Measurements from ENCODE around the gene HLA-DRB1.
"Not testable (repeated sequence)": the region's sequence is repeated elsewhere in the genome, so short reads cannot be mapped to it uniquely, and the experiment has no call there.

HLA-DRB1 gene

DNA sequence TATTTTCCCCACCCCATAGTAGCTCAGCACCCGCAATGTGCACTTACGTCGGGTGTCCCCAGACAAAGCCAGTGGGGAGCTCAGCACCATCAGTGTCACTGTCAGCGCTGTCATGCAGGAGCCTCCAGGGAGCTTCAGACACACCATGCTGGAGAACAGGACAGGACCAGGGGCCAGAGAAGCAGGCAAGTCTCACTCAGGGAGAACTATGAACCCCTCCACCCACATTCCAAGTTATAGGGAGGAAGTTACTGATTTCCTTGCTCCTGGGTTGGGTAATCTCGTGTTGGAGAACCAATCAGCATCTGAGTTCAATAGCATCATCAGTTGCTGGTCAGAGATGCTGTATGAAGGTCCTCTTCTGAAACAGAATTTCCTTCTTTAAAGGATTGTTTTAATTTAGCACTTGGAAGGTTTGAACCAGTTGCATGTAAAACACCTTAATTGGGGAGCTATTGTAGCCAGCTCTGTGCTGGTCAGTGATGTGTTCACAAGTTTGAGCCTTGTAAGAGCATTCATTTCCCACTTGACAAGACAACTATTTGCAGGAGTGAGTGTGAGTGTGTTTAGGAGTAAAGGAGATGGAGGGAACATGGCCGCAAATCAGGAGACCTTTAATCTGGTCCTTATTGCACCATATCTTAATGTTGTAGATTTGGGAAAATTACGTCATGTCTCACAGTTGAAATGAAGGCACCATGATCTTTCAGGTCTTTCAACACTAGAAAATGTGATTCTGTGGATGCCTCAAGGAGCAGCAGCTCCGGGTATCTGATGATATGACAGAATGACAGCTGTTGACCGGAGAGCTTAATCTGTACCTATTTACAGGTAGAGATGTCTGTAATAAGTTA, at the start of gene HLA-DRB1:
TSS of gene HLA-DRB1 (minus strand) at position 253 of the 854 bp plus-strand sequence. CDS start at position 147, 106 bp downstream.
- DNase-seq (ENCODE audit: low read depth in 1 of 2, low spot score in 1 of 2), result peak; percentile 1 to 7

DNA sequence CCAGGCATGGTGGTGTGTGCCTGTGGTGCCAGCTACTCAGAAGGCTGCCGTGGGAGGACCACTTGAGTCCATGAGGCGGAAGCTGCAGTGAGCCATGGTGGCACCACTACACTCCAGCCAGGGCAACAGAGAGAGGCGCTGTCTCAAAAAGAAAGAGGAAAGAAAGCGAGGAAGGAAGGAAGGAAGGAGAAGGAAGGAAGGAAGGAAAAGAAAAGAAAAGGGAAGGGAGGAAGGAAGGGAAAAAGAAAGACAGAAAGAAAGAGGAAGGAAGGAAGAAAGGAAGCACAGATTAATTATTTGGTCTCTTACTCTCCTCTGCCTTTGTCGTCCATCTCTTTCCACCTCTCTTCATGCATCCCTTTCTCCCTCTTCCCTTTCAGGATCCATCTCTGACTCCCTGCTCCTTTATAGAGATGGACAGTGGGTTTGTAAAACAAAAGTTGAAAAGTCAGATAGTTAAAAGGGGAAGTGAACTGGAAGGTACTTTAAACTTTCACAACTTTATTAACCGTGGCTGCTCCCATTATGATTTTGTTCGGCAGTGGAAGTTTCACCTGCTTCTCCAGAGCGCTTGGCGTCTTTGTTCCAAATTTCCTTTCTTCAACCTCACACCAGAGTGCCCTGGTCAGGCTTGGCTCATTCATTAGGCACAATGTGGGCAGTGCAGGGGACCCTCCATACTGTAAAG, 49.0 kb upstream of the HLA-DRB1 start:
- DNase-seq (ENCODE audit: low read depth in 1 of 2, low spot score in 1 of 2), result no peak

DNA sequence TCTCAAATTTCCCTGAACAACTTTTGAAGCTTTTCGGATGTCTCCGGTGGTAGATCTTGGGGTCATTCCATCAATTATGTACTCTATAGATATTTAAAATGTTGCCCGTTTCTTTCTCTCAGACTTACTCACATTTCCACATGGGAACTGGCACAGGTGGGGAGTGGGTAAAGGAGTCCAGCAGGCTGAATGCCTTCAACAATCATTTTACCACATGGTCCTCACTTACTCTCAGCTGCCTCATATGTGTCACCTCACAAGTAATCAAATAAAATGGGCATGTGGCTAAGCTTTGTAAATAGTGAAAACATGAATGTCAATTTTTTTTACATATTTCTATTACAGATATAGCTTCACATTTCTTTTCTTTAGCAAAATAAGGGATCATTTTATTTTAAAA, 48.2 kb upstream of the HLA-DRB1 start:
- DNase-seq (ENCODE audit: low read depth in 1 of 2, low spot score in 1 of 2), result no peak

DNA sequence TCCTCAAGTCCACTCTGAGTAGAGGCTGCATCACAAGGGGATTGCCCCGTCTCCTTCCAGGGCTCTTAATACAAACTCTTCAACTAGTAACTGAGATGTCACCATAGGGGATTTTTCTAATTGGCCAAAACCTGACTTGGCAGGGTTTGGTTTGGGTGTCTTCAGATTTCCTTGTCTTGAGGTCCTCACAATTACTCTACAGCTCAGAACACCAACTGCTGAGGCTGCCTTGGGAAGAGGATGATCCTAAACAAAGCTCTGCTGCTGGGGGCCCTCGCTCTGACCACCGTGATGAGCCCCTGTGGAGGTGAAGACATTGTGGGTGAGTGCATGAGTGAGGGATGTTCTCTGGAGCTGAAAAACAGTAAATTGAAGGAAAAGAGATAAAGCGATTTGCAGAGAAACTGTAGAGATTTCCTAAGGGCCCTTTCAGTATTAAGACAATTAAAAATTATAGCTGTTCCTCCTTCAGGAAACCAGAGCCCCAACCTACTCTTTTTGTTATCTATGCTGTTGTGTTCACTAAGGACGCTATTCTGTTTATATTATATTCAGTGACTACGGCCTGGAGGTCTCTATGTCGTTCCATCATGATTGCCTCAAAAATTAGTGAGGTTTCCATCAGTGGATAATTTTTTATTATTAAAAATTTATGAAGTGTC, 47.7 kb upstream of the HLA-DRB1 start, which contains the start of gene HLA-DQA1:
TSS of gene HLA-DQA1 (plus strand) at position 188 of the 662 bp plus-strand sequence. CDS start at position 241, 53 bp downstream.
- no peak for DNase-seq (ENCODE audit: low read depth in 1 of 2, low spot score in 1 of 2)

- DNase-seq (ENCODE audit: low read depth in 1 of 2, low spot score in 1 of 2), result no peak
Observed at GRCh38 chr6:32635526-32636123, 46.0 kb upstream of the HLA-DRB1 start.

GRCh38 chr6:32629793-32630192, 40.1 kb upstream of the HLA-DRB1 start:
- not testable (repeated sequence) for DNase-seq (ENCODE audit: low read depth in 1 of 2, low spot score in 1 of 2)

- no peak for DNase-seq (ENCODE audit: low read depth in 1 of 2, low spot score in 1 of 2)
Observed at GRCh38 chr6:32627831-32628230, 38.2 kb upstream of the HLA-DRB1 start.

GRCh38 chr6:32627249-32627648, 37.6 kb upstream of the HLA-DRB1 start:
- no peak for DNase-seq (ENCODE audit: low read depth in 1 of 2, low spot score in 1 of 2)

DNA sequence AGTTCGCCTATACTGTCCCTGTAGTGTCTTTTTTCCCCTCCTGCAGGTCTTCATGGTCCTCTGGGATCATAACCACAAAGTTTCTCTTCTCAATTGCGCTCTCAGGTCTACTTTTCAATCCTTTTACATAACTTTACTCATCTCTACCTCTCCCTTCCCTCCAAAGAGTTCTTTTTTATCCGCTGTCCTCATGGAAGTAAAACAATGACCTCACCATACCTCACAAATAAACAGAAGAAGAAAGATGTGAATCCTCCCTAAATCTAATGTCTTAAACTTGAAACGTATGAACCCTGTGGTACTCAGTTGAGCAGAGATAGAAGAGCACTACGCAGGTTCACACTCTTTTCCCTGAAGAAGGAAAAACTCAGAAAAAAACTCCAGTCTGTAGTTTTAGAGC, 35.5 kb upstream of the HLA-DRB1 start:
- DNase-seq (ENCODE audit: low read depth in 1 of 2, low spot score in 1 of 2), result no peak

DNA sequence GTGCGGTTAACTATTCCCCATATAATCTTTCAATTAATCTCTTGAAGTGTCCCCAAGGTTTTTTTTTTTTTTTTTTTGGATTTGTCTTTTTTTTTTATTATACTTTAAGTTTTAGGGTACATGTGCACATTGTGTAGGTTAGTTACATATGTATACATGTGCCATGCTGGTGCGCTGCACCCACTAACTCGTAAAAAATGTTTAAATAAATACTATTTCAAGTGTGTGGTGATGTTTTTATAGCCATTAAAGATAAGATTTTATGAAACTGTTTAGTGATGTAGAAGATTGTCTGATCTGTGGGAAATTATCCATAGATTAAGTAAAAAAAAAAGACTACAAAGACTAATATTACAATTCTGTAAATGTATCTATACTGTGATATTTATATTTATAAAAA, 34.9 kb upstream of the HLA-DRB1 start:
- DNase-seq (ENCODE audit: low read depth in 1 of 2, low spot score in 1 of 2), result no peak

DNA sequence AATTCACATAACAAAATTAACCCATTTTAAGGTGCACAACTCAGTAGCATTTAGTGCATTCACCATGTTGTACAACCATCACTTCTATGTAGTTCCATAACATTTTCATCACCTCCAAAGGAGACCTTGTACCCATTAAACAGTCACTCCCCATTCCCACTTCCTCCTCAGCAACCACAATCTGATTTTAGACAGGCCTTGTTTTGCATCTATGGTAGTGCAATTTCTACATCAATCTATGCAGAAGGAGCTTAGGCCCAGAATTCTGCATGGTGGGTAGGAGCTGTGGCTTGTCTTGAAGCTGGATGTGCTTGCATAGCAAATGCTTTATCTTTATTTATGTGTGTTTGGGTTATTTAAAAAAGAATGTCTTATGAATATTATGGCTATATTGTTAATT, 34.0 kb upstream of the HLA-DRB1 start:
- DNase-seq (ENCODE audit: low read depth in 1 of 2, low spot score in 1 of 2), result no peak

DNA sequence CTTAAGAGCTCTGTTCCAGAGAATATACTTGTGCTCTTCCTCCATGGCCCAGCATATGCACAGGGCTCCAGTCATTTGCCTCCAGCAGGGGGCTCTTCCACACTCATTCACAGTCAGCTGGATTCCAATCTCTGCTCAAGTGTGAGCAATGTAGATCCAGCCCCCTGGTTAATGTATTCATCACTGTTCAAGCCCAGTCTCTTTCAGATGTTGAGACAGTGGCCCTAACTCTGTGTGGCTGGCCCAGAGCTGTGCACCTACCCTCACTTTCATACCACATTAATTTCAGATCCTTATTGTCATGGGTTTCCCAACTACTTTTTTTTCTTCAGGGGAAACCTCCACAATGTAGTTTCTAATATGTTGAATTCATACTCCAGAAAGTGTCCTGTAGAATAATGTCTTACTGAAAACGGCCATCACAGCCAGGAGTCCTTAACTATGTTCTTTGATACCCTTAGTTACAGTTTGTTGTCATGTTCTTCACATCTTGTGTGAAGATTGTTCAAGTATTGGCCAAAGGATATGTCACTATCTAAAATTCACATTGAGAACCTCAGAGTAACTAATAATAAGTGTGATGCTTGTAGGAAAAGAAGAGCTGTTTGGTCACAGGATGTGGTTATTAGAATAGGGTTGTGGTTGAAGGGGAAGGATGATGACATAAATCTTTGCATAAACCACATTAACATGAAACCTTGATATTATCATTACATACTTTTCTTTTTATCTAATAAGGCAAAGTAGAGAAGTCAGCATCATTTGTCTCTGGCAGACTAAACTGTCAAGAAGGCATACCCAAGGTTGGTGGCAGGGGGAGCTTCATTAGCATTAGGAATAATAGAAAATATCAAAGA, 33.1 kb upstream of the HLA-DRB1 start:
- peak in 1 of 2 donors; percentile 36 for DNase-seq (ENCODE audit: low read depth in 1 of 2, low spot score in 1 of 2)

- DNase-seq (ENCODE audit: low read depth in 1 of 2, low spot score in 1 of 2), result no peak
Observed at GRCh38 chr6:32621372-32621771, 31.7 kb upstream of the HLA-DRB1 start.

GRCh38 chr6:32617751-32618150, 28.1 kb upstream of the HLA-DRB1 start:
- no peak for DNase-seq (ENCODE audit: low read depth in 1 of 2, low spot score in 1 of 2)

GRCh38 chr6:32615885-32616532, 26.4 kb upstream of the HLA-DRB1 start:
- DNase-seq (ENCODE audit: low read depth in 1 of 2, low spot score in 1 of 2), result no peak

DNA sequence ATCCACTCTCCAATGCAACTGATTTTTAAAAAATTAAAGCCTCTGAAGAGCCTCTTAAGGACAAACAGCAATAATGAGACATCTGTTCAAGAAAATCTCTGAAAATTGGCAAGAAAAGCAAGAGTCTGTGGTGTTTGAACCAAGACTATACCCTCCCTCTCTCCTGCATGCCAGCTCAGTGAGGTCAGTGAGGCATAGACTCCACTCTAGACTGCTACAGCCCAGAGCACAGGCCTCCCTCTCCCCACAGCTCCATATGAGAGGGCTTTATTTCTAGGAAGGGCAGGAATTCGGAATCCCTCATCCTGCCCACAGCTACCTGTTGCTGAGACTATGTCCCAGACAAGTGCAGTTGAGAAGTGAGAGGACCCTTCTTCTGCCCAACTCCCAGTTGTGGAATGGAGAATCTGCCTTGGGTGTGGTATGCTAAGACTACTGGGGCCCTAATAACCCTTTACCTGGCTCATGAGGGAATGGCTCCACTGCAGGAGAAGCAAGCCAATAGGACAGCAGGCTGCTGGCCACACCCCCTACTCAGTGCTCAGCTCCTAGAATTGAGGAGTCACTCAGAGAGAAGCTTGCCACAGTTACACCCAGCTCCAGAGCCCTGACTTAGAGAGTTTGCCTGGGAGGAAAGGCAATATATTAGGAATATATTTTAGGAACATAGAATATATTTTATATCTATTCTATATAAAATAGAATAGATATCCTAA, 24.9 kb upstream of the HLA-DRB1 start:
- DNase-seq (ENCODE audit: low read depth in 1 of 2, low spot score in 1 of 2), result no peak

DNA sequence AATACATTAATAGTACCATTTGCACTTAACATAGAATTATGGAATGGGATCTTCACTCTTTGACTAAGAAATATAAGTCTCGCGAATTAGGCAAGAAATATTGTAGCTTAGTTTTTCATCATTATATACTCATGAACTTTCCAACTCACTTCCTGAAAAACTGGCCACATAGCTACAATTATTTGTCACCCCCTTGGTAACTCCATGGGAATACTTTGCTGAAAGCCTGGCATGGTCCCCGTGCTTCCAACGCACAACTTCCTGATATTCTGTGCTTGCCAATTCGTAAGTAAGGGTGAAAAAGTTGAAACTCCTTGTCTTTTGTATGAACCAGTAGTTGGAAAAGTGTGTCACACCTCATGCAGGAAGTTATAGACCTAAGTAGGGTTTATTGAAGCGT, 23.8 kb upstream of the HLA-DRB1 start:
- DNase-seq (ENCODE audit: low read depth in 1 of 2, low spot score in 1 of 2), result no peak

GRCh38 chr6:32610682-32611296, 21.1 kb upstream of the HLA-DRB1 start:
- DNase-seq (ENCODE audit: low read depth in 1 of 2, low spot score in 1 of 2), result no peak
